Testis (tissue), 2 donors: ENCODE data around the gene CDK7.

Experiments used
- POLR2A ChIP-seq: fragments of 450-650 bp; IDR thresholded peaks from one replicate; pipeline ENCODE4 v1.6.1; 2017; ENCODE audit warnings: antibody characterized with exemption, mild to moderate bottlenecking, moderate library complexity
- TF ChIP-seq, protein P1 (sequence below), 3 experiments: fragments of 450-650 bp in 2 of 3; fragments of 200-600 bp in 1 of 3; sonication (generic) in 1 of 3; IDR thresholded peaks; one replicate each; pipeline ENCODE4 v1.5.1; 2016 to 2019; ENCODE audit warnings: antibody characterized with exemption in 3 of 3, mild to moderate bottlenecking in 2 of 3, moderate library complexity in 1 of 3

GRCh38 chr5:69234457-69235268, at the start of gene CDK7:
- TF ChIP-seq, protein P1, sequence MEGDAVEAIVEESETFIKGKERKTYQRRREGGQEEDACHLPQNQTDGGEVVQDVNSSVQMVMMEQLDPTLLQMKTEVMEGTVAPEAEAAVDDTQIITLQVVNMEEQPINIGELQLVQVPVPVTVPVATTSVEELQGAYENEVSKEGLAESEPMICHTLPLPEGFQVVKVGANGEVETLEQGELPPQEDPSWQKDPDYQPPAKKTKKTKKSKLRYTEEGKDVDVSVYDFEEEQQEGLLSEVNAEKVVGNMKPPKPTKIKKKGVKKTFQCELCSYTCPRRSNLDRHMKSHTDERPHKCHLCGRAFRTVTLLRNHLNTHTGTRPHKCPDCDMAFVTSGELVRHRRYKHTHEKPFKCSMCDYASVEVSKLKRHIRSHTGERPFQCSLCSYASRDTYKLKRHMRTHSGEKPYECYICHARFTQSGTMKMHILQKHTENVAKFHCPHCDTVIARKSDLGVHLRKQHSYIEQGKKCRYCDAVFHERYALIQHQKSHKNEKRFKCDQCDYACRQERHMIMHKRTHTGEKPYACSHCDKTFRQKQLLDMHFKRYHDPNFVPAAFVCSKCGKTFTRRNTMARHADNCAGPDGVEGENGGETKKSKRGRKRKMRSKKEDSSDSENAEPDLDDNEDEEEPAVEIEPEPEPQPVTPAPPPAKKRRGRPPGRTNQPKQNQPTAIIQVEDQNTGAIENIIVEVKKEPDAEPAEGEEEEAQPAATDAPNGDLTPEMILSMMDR (IDR thresholded peaks at IDR 0.05) = no peak
- TF ChIP-seq POLR2A = no peak
